Measurements from ENCODE around the gene ENTPD8. TPM values are rescaled to one million over a fixed set of nuclear protein-coding genes. Genes with fewer than 3 reads are reported as not detected.
A peak's percentile ranks its signal among the peaks of the same experiment; 100 is the strongest.

Gene ENTPD8
- total RNA-seq, 1 experiment from 2014 or later: 0.77 TPM

GRCh38 chr9:137408651-137409405 lies 32.3 kb downstream of the ENTPD8 start:
- Mint-ChIP-seq H3K4me1 (peaks cover 0 to 5% of the 10 kb centered on the region in 2 experiments; a peak in 1 of 4 replicates), H3K4me3 (no peak overlapping the region), H3K36me3 (ENCODE audit: insufficient read depth in 1 of 3, low read depth in 3 of 3) (peaks cover 0 to 2% (median 0%) of the 10 kb centered on the region in 3 experiments; a peak in 1 of 7 replicates), H3K9me3 (no peaks in the 10 kb centered on the region), H3K27ac (peak overlapping the region in 1 of 3 experiments; percentile 39; a peak in 1 of 7 replicates), H3K27me3 (ENCODE audit: low read depth) (peaks cover 8% of the 10 kb centered on the region; the same call in 1 of the 2 replicates)
- Histone ChIP-seq H2AFZ (ENCODE audit: low read length) (no peak overlapping the region), H3K56ac (ENCODE audit: insufficient read length, low read depth, low read length) (no peak overlapping the region), H2BK15ac (ENCODE audit: low read depth, low read length) (no peak overlapping the region), H3T11ph (ENCODE audit: low read length) (no peak overlapping the region), H3K23me2 (ENCODE audit: insufficient read length, low read depth, low read length, poor library complexity, severe bottlenecking) (peaks cover 3% of the 10 kb centered on the region), H3K4ac (ENCODE audit: low read depth, low read length) (no peak overlapping the region), H3K18ac (ENCODE audit: insufficient read length, low read depth, low read length) (no peak overlapping the region), H2AK5ac (ENCODE audit: insufficient read length, low read length) (no peak overlapping the region), H3K9ac (ENCODE audit: extremely low read depth, insufficient read length, low read length) (no peak overlapping the region), H3K4me1 (ENCODE audit: insufficient read depth, low read length) (no peaks in the 10 kb centered on the region), H2BK12ac (ENCODE audit: insufficient read length, low read depth, low read length) (no peak overlapping the region), H2BK20ac (ENCODE audit: low read depth, low read length, poor library complexity, severe bottlenecking) (no peak overlapping the region), H3K79me2 (ENCODE audit: insufficient read depth, low read length) (no peaks in the 10 kb centered on the region), H3K27ac (ENCODE audit: insufficient read length, low read depth, low read length) (no peak overlapping the region), H3K4me2 (ENCODE audit: insufficient read depth, insufficient read length, low read length) (no peak overlapping the region), H3K14ac (ENCODE audit: insufficient read depth, low read length) (no peak overlapping the region; the same call in 1 of the 2 replicates), H3K23ac (ENCODE audit: insufficient read length, low read depth, low read length) (no peak overlapping the region), H3K9me3 (ENCODE audit: control insufficient read depth, low read depth, low read length) (no peaks in the 10 kb centered on the region), H4K8ac (replicated peaks; ENCODE audit: insufficient read length, low read depth, low read length) (no peak overlapping the region), H2BK5ac (ENCODE audit: insufficient read length, low read length) (no peak overlapping the region), H4K20me1 (ENCODE audit: control insufficient read depth, insufficient read depth, insufficient read length) (no peaks in the 10 kb centered on the region), H4K91ac (ENCODE audit: insufficient read length, low read depth, low read length) (no peak overlapping the region), H4K5ac (ENCODE audit: insufficient read length, low read depth, low read length) (no peak overlapping the region), H2BK120ac (ENCODE audit: low read depth, low read length, poor library complexity, severe bottlenecking) (no peak overlapping the region), H3K27me3 (ENCODE audit: insufficient read depth, low read length) (no peaks in the 10 kb centered on the region), H3K79me1 (ENCODE audit: insufficient read depth, low read depth, low read length, poor library complexity, severe bottlenecking) (no peaks in the 10 kb centered on the region)
- no CpG with 5 or more reads among the region's 24 CpGs for WGBS (ENCODE audit: extremely low coverage, insufficient read length, low lambda C conversion rate)
- TF ChIP-seq CTCF (conservative IDR thresholded peaks at IDR 0.05): no peak
- peak; percentile 27 for DNase-seq

Measured in H9 (cell line).